ENCODE results near the gene NFATC3. TPM values are rescaled to one million over a fixed set of nuclear protein-coding genes. Genes with fewer than 3 reads are reported as not detected.

The NFATC3 gene
- total RNA-seq, 1 donor from 2014 or later, result 42.0 TPM

DNA sequence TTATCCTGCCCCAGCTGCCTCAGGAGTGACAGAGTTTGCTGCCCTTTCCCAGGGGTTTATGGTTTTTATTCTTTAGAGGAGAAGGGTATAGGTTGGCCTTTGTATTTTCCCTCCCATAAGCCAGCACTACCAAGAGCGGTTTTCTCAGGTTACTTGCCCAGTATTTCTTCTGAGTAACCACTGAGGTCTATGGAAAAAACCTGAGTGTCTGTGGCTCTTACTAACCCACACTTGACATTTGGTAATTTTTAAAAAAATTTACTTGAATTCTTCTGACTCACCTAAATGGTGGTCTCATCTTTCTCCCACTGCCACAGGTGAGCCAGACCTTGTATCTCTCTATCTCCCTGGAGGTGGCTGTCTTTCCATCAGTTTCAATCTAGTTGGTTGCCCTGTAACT is 185.2 kb downstream of the NFATC3 start:
- no peak for DNase-seq (ENCODE audit: extremely low spot score, unreplicated experiment)
- Mint-ChIP-seq H3K36me3 (ENCODE audit: unreplicated experiment) (peaks cover 6% of the 10 kb centered on the region), H3K9me3 (ENCODE audit: unreplicated experiment) (no peaks in the 10 kb centered on the region), H3K4me3 (ENCODE audit: unreplicated experiment) (no peak overlapping the region), H3K4me1 (ENCODE audit: unreplicated experiment) (peaks cover 24% of the 10 kb centered on the region), H3K27me3 (ENCODE audit: unreplicated experiment) (no peaks in the 10 kb centered on the region), H3K27ac (ENCODE audit: unreplicated experiment) (no peak overlapping the region)
- TF ChIP-seq, protein P1, sequence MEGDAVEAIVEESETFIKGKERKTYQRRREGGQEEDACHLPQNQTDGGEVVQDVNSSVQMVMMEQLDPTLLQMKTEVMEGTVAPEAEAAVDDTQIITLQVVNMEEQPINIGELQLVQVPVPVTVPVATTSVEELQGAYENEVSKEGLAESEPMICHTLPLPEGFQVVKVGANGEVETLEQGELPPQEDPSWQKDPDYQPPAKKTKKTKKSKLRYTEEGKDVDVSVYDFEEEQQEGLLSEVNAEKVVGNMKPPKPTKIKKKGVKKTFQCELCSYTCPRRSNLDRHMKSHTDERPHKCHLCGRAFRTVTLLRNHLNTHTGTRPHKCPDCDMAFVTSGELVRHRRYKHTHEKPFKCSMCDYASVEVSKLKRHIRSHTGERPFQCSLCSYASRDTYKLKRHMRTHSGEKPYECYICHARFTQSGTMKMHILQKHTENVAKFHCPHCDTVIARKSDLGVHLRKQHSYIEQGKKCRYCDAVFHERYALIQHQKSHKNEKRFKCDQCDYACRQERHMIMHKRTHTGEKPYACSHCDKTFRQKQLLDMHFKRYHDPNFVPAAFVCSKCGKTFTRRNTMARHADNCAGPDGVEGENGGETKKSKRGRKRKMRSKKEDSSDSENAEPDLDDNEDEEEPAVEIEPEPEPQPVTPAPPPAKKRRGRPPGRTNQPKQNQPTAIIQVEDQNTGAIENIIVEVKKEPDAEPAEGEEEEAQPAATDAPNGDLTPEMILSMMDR (IDR thresholded peaks at IDR 0.05), result no peak

DNA sequence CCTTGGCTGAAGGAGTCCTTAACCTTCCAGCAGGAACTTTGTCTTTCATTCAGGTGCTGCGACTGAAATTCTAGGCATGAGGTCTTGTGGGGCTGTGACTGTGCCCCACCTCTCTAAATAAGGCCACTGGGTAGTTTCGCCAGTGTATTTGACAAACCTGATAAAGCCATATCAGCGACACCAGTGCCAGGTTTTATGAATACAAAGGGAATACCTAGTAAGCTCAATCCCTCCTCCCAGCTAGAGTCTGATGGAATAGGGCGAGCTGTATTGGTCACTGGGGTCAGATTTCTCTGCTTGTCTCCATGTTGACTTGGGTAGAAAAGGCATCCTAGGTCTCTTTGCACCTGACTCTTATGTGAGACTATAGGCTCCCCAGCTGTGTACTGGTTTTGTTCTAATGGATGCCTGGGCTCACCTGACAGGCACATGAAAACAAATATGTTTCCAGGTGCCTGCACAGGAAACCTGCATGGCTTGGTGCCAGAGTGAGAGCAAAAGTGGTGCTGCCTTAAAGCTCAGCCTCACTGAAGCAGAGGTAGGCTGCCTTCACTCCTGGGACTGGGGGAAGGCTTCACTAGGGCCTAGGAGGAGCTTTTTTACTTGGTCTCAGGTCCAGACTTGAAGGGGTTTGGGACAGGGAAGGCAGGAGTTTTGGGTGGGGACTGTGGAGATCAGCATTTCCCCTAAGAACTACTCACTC is 187.5 kb downstream of the NFATC3 start:
- H3K4me1 Mint-ChIP-seq (ENCODE audit: unreplicated experiment), result peaks cover 12% of the 10 kb centered on the region
- no peaks in the 10 kb centered on the region for H3K27me3 Mint-ChIP-seq (ENCODE audit: unreplicated experiment)
- no peak for DNase-seq (ENCODE audit: extremely low spot score, unreplicated experiment)
- TF ChIP-seq, protein P1 (IDR thresholded peaks at IDR 0.05), result no peak
- no peak overlapping the region for H3K4me3 Mint-ChIP-seq (ENCODE audit: unreplicated experiment)
- peaks cover 5% of the 10 kb centered on the region for H3K36me3 Mint-ChIP-seq (ENCODE audit: unreplicated experiment)
- H3K27ac Mint-ChIP-seq (ENCODE audit: unreplicated experiment), result no peak overlapping the region
- H3K9me3 Mint-ChIP-seq (ENCODE audit: unreplicated experiment), result no peaks in the 10 kb centered on the region

DNA sequence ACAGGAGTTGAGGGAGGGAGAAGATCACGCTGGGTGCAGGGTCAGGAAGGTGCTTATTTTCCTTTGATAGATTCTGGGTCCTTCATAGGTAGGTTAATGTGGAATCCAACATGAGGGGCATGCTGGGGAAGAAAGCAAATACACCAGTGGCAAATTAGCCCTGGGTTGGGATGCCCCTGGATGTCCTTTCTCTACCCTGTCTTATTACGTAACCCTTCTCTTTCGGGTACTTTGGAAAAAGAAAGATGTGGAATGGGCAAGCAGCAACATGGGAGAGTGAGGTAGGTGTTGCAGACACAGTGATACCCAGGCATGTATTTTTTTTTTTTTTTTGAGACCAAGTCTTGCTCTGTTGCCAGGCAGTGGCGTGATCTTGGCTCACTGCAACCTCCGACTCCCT is 188.3 kb downstream of the NFATC3 start:
- Mint-ChIP-seq H3K27me3 (ENCODE audit: unreplicated experiment) (no peaks in the 10 kb centered on the region), H3K4me3 (ENCODE audit: unreplicated experiment) (no peak overlapping the region), H3K27ac (ENCODE audit: unreplicated experiment) (no peak overlapping the region), H3K4me1 (ENCODE audit: unreplicated experiment) (peaks cover 9% of the 10 kb centered on the region), H3K9me3 (ENCODE audit: unreplicated experiment) (no peaks in the 10 kb centered on the region), H3K36me3 (ENCODE audit: unreplicated experiment) (peaks cover 7% of the 10 kb centered on the region)
- no peak for DNase-seq (ENCODE audit: extremely low spot score, unreplicated experiment)
- TF ChIP-seq, protein P1 (IDR thresholded peaks at IDR 0.05), result no peak

DNA sequence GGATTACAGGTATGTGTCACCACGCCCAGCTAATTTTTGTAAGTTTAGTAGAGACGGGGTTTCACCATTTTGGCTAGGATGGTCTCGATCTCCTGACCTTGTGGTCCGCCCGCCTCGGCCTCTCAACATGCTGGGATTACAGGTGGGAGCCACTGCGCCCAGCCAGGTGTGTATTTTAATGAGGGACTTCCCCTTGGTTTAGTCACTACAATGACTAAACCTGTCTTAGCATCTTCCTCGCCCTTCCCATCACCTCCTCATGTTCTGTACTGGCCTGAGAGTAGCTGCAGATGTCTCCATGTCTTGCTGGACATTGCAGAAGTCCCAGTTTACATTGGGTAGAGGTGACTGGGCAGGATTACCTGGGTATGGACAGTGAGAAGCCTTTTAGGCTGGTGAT is 188.7 kb downstream of the NFATC3 start:
- no peaks in the 10 kb centered on the region for H3K27me3 Mint-ChIP-seq (ENCODE audit: unreplicated experiment)
- H3K4me3 Mint-ChIP-seq (ENCODE audit: unreplicated experiment), result no peak overlapping the region
- peaks cover 8% of the 10 kb centered on the region for H3K4me1 Mint-ChIP-seq (ENCODE audit: unreplicated experiment)
- no peaks in the 10 kb centered on the region for H3K9me3 Mint-ChIP-seq (ENCODE audit: unreplicated experiment)
- H3K36me3 Mint-ChIP-seq (ENCODE audit: unreplicated experiment), result peaks cover 7% of the 10 kb centered on the region
- no peak overlapping the region for H3K27ac Mint-ChIP-seq (ENCODE audit: unreplicated experiment)
- DNase-seq (ENCODE audit: extremely low spot score, unreplicated experiment), result no peak
- TF ChIP-seq, protein P1 (IDR thresholded peaks at IDR 0.05), result no peak

DNA sequence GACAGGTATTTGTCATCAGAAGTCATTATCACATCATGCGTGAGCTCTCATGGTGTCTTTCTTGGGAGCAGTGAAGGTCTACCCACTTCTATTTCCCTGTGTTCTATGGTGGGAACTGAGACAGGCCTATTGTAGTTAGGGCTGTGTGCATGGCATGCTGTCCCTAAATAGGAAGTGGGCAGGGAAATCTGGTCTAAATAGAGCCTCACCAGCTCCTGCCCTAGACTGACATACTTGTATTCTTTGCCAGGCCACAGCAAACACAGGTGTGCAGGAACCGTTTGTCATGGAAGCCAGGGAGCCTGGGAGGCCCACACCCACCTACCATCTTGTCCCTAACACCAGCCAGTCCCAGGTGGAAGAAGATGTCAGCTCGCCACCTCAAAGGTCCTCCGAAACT is 189.3 kb downstream of the NFATC3 start:
- no peaks in the 10 kb centered on the region for H3K9me3 Mint-ChIP-seq (ENCODE audit: unreplicated experiment)
- no peak for DNase-seq (ENCODE audit: extremely low spot score, unreplicated experiment)
- H3K27ac Mint-ChIP-seq (ENCODE audit: unreplicated experiment), result no peak overlapping the region
- H3K4me3 Mint-ChIP-seq (ENCODE audit: unreplicated experiment), result no peak overlapping the region
- peaks cover 5% of the 10 kb centered on the region for H3K4me1 Mint-ChIP-seq (ENCODE audit: unreplicated experiment)
- no peaks in the 10 kb centered on the region for H3K27me3 Mint-ChIP-seq (ENCODE audit: unreplicated experiment)
- TF ChIP-seq, protein P1 (IDR thresholded peaks at IDR 0.05), result no peak
- peaks cover 11% of the 10 kb centered on the region for H3K36me3 Mint-ChIP-seq (ENCODE audit: unreplicated experiment)

Measured in osteocyte (in vitro differentiated cells).